ENCODE data around the gene MAT2B. TPM values are rescaled to one million over a fixed set of nuclear protein-coding genes. Genes with fewer than 3 reads are reported as not detected.

MAT2B gene
- total and polyA plus RNA-seq, 2 of the 8 experiments (the other 6 are each of a cell fraction or from before 2014, with no cell fraction given), result 33.9 to 65.2 TPM

DNA sequence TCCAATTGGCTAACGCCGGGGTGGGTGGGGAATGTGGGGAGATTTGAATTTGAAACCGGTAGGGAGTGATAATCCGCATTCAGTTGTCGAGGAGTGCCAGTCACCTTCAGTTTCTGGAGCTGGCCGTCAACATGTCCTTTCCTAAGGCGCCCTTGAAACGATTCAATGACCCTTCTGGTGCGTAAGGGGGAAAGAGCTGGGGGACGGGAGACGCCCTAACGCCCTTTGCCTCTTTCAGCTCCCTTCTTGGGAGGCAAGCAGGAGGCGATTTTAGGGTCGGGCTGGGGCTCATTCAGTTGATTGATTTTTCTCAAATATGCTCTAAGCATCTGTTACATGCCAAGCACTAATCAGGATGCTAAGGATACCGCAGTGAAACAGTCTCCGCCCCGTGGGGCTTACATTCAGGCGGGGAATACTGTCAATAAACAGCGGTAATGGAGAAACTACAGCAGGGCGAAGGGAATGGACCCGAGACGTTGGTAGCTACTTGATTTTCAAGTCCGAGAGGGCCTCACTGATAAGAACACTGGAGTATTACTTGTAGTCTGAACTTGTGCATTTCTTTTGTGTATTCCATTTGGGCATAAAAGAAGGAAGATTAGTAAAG is 44.8 kb upstream of the MAT2B start, which contains the start of gene HMMR:
Gene HMMR (plus strand): TSS at position 71 of the 610 bp plus-strand sequence. CDS start 61 bp downstream, at position 132.
- H4K8ac ChIP-seq (ENCODE audit: extremely low read depth, insufficient read depth, low read length), result peak within 1 kb of the TSS; percentile 98
- peak in 1 of 2 experiments; percentile 84 for DNase-seq (ENCODE audit: low read depth in 1 of 2, low spot score in 2 of 2)
- peaks cover 5 to 48% of the 10 kb centered on the region in 2 experiments; a peak in 3 of 4 replicates for H3K79me2 ChIP-seq (ENCODE audit: control insufficient read depth in 1 of 2, insufficient read depth in 2 of 2, low read length in 2 of 2)
- peak within 1 kb of the TSS; percentile 95 for H3K4ac ChIP-seq (replicated peaks; ENCODE audit: insufficient read length, low read depth, low read length)
- H4K20me1 ChIP-seq (replicated peaks in 1 of 2; ENCODE audit: control insufficient read depth in 1 of 2, insufficient read depth in 2 of 2, low read length in 2 of 2), result no peaks in the 10 kb centered on the region
- H3K79me1 ChIP-seq (ENCODE audit: low read depth, low read length), result no peaks in the 10 kb centered on the region; the same call in 1 of the 2 replicates
- WGBS, 2 experiments (ENCODE audit: extremely low coverage in 1 of 2, insufficient coverage in 1 of 2, insufficient read length in 1 of 2, insufficient replicate concordance in 2 of 2, low coverage in 1 of 2, low lambda C conversion rate in 2 of 2, missing lambda C conversion rate in 1 of 2), result 1% methylated on average over 16 of the region's 23 CpGs; no CpG with 5 or more reads in 1 of the 2 experiments
- H2AK5ac ChIP-seq (ENCODE audit: low read depth, low read length), result no peak within 1 kb of the TSS
- peaks cover 0 to 29% (median 7%) of the 10 kb centered on the region in 4 experiments; a peak in 3 of 8 replicates for H3K36me3 ChIP-seq (ENCODE audit: control insufficient read depth in 2 of 4, insufficient read depth in 4 of 4, low read length in 3 of 4)
- H3K9me3 ChIP-seq (ENCODE audit: insufficient read depth in 2 of 2, low read depth in 1 of 2, low read length in 1 of 2), result no peaks in the 10 kb centered on the region
- no peak within 1 kb of the TSS for H2BK15ac ChIP-seq (ENCODE audit: low read length)
- peak within 1 kb of the TSS; percentile 96 for H2AFZ ChIP-seq (ENCODE audit: low read length)
- H3K23me2 ChIP-seq (ENCODE audit: low read depth, low read length), result peaks cover 5% of the 10 kb centered on the region; the same call in 1 of the 2 replicates
- peaks cover 0 to 7% (median 2%) of the 10 kb centered on the region in 4 experiments; a peak in 4 of 7 replicates for H3K4me1 ChIP-seq (replicated peaks in 1 of 4; ENCODE audit: control insufficient read depth in 3 of 4, insufficient read depth in 4 of 4, low read length in 3 of 4)
- no peaks in the 10 kb centered on the region for H3K27me3 ChIP-seq (replicated peaks in 1 of 4; ENCODE audit: control insufficient read depth in 3 of 4, extremely low read depth in 1 of 4, insufficient read depth in 3 of 4, low read length in 3 of 4)
- peak within 1 kb of the TSS; percentile 36 for H2BK120ac ChIP-seq (replicated peaks; ENCODE audit: low read depth, low read length)
- POLR2A ChIA-PET (ENCODE audit: partially characterized antibody), result interaction anchor here (0.9 to 9.6 kb wide), 21 partner anchors 9 to 102 kb away, joined by 3 to 189 read pairs (median 8); partner anchors contain the start of genes CCNG1 and MAT2B
- H3K4me3 ChIP-seq (ENCODE audit: extremely low read depth in 1 of 4, insufficient read depth in 2 of 4, low read depth in 3 of 4, low read length in 4 of 4), result peak within 1 kb of the TSS; percentile 93 to 99 (median 98)
- peak within 1 kb of the TSS; percentile 92 for H4K91ac ChIP-seq (replicated peaks; ENCODE audit: insufficient read length, low read length)
- CTCF ChIA-PET (ENCODE audit: partially characterized antibody), result interaction anchor here (0.6 to 1.1 kb wide), 4 partner anchors 13 to 1002 kb away, joined by 3 to 4 read pairs (median 3); no protein-coding TSS in a partner anchor
- 0 out of 2 replicates have a peak within 1 kb of the TSS, but pooled peaks have one; percentile 11 for H2BK20ac ChIP-seq (ENCODE audit: low read length)
- peak within 1 kb of the TSS; percentile 99 for H3K27ac ChIP-seq (ENCODE audit: low read depth, low read length)
- peak within 1 kb of the TSS; percentile 64 to 86 for H3K4me2 ChIP-seq (ENCODE audit: insufficient read depth in 1 of 2, low read depth in 2 of 2, low read length in 2 of 2)
- H3K9ac ChIP-seq (replicated peaks in 1 of 4; ENCODE audit: extremely low read depth in 1 of 4, low read depth in 3 of 4, low read length in 3 of 4), result peak within 1 kb of the TSS; percentile 89 to 98 (median 96)
- peak within 1 kb of the TSS; percentile 96 for H4K5ac ChIP-seq (ENCODE audit: insufficient read length, low read depth, low read length)
- peak within 1 kb of the TSS; percentile 29; the same call in 1 of the 2 replicates for H2BK12ac ChIP-seq (ENCODE audit: low read depth, low read length)
- H3K23ac ChIP-seq (ENCODE audit: insufficient read length), result no peak within 1 kb of the TSS
- H2BK5ac ChIP-seq (ENCODE audit: low read depth, low read length), result peak within 1 kb of the TSS; percentile 91
- H3K18ac ChIP-seq (ENCODE audit: extremely low read depth, low read length), result peak within 1 kb of the TSS; percentile 89
- peak within 1 kb of the TSS; percentile 97 for H3K56ac ChIP-seq (replicated peaks; ENCODE audit: insufficient read length, low read depth, low read length)
- H3K14ac ChIP-seq (ENCODE audit: insufficient read length), result no peak within 1 kb of the TSS
- FAIRE-seq, result no peak
- TF ChIP-seq SIX5 (IDR thresholded peaks at IDR 0.05; ENCODE audit: low read depth, low read length), result no peak
- no peak for TF ChIP-seq CEBPB (IDR thresholded peaks at IDR 0.05; ENCODE audit: low read depth, low read length)
- TF ChIP-seq CHD2 (IDR thresholded peaks at IDR 0.05; ENCODE audit: low read length), result no peak
- TF ChIP-seq SIN3A (conservative IDR thresholded peaks at IDR 0.05 in 1 of 2, IDR thresholded peaks at IDR 0.05 in 1 of 2; ENCODE audit: low read depth in 1 of 2, low read length in 2 of 2), result peak; percentile 91 to 94
- no peak for TF ChIP-seq NRF1 (IDR thresholded peaks at IDR 0.05; ENCODE audit: low read depth, low read length)
- TF ChIP-seq, protein P1, sequence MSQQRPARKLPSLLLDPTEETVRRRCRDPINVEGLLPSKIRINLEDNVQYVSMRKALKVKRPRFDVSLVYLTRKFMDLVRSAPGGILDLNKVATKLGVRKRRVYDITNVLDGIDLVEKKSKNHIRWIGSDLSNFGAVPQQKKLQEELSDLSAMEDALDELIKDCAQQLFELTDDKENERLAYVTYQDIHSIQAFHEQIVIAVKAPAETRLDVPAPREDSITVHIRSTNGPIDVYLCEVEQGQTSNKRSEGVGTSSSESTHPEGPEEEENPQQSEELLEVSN (IDR thresholded peaks at IDR 0.05), result no peak
- TF ChIP-seq YY1 (IDR thresholded peaks at IDR 0.05; ENCODE audit: low read depth, low read length), result no peak
- no peak for TF ChIP-seq KDM1A (IDR thresholded peaks at IDR 0.05; ENCODE audit: borderline replicate concordance, low read length)
- no peak for TF ChIP-seq SUZ12 (IDR thresholded peaks at IDR 0.05; ENCODE audit: low read length)
- peak; percentile 58 to 86 for TF ChIP-seq POLR2A (IDR thresholded peaks at IDR 0.05; ENCODE audit: control extremely low read depth in 1 of 2, low read depth in 2 of 2, low read length in 2 of 2)
- no peak for TF ChIP-seq SP1 (IDR thresholded peaks at IDR 0.05; ENCODE audit: low read depth, low read length)
